ENCODE data around the gene HACL1.
A peak's percentile ranks its signal among the peaks of the same experiment; 100 is the strongest.
"Not testable (repeated sequence)": the region's sequence is repeated elsewhere in the genome, so short reads cannot be mapped to it uniquely, and the experiment has no call there.

Gene HACL1

DNA sequence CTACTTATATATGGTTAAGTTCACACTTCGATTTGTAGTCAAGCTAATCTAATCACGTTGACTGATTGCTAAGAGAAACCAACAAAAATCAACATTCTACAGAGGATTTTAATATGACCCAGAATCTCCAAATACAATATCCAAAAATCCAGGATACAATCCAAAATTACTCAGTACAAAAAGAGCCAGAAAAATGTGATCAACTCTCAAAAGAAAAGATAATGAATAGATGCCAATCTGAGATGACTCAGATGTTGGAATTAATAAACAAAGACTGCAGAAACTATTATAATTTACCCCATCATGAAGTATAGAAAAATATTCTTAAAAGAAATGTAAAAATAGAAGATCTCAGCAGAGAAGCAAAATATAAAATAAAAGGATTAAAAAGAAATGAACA, 22.3 kb downstream of the HACL1 start:
- DNase-seq (ENCODE audit: low read depth): no peak

DNA sequence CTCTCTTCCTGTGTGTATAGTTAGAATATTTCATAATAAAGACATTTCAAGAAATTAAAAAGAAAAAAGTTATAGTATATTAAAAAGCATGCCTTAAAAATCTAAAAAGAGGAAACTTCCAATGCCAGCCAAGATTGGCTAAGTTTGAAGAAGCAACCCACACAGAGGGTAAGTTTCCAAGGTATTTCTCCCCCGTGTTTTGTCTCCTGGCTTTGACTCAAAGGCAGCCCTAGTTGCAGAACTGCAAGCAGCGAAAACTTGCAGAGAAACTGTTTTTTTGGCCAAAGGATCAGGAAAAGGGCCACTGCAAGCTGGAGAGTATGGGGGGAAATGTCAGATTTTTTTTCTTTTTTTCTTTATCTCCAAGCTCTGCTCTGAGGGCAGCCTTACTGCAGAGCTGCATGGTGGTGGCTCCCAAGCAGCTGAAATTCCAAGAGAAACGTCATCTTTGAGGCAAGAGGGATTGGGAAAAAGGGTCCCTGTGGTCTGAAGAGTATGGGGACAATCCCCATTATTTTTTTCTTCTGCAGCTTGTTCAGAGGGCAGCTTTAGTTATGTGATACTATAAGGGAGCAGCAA, 23.0 kb downstream of the HACL1 start:
- no peak for DNase-seq (ENCODE audit: low read depth)

DNA sequence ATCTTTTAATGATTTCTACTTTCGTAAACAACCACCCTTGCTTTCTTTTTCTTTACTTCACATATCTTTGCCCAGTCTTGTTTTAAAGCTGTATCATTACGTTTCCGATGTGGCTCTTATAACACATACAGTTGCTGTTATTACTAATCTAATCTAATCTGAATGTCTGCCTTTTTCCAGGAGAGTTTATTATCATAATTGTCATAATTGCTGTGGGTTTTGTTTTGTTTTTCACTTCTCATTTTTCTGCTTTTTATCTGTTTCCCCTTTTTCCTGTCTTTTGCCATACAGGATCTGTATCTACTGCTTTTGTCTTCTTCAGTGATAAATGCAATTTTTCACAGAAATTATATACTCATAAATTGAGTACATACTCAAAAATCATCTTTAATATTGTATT, 24.9 kb downstream of the HACL1 start:
- no peak for DNase-seq (ENCODE audit: low read depth)

DNA sequence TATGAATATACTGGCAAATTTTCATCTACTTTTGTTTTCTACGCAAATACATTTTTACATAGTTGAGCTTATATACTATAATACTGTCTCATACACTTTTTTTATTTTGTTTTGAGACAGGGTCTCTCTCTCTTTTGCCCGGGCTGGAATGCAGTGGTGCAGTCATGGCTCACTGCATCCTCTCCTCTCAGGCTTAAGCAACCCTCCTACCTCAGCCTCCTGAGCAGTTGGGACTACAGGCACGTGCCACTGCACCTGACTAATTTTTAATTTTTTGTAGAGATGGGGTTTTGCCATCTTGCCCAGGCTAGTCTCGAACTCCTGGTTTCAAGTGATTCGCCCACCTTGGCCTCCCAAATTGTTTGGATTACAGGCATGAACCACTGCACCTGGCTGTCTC, 25.9 kb downstream of the HACL1 start:
- no peak for DNase-seq (ENCODE audit: low read depth)

DNA sequence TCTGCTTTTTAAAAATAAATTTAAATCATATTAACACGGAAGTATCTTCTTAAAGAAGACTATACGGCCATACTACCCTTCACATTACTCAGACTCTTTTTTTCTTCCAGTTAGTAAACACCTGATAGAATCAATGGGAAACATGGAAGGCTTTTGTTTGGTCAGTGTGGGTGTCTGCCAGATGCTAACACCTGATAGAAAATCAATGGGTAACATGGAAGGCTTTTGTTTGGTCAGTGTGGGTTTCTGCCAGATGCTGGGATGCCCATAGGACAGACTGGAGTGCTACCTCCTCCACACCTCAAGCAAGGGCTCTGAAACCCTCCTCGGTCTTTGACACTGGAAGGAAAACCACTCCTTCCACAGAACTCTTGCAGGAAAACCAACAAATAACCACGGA, 29.2 kb downstream of the HACL1 start:
- DNase-seq (ENCODE audit: low read depth): no peak

DNA sequence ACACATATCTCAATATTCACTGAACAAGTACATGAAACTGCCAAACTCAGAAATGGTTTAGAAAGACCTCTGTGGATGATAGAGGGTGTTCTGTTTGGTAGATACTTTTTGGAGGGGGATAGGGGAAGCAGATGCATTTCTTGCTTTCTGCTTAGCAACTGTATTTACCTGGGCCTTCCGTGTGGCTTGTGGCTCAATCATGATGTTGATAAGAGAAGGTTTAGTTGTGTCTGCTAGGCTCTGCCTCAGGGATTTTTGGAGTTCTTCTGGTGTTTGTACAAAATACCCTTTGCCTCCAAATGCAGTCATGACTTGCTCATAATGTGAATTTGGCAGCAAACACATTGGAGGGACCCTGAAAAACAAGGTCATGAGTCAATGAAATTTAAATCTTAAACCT, 38.2 kb downstream of the HACL1 start:
- no peak for DNase-seq (ENCODE audit: low read depth)

DNA sequence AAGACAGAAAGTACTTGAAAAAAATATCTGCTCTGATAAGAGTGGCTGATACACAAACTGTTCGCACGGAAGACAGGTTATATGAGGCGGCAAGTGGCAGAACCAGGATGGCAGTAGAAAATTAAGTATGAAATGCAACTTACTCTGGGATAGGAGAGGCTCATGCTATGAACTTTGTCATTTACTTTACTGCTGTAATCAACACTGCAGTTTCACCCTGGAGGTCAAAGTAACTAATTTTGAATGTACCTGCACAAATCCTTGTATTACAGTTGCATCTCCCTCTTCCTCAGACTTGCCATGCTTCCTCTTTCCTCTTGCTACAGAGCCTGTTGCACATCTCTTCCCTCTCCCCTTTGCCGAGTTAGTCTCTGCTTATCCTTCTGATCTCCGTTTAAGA, 38.8 kb downstream of the HACL1 start:
- no peak for DNase-seq (ENCODE audit: low read depth)

DNA sequence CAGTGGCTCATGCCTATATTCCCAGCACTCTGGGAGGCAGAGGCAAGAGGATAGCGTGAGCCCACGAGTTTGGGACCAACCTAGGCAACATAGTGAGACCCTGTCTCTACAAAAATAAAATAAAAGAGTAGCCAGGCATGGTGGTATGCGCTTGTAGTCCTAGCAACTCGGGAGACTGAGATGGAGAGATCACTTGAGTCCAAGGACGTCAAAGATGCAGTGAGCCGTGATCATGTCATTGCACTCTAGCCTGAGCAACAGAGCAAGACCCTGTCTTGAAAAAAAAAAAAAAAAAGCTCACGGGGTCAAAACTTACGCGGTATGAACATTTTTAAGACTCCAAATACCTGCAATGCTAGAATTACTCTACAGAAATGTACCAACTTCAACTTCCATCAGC, 42.8 kb downstream of the HACL1 start:
- DNase-seq (ENCODE audit: low read depth): no peak

DNA sequence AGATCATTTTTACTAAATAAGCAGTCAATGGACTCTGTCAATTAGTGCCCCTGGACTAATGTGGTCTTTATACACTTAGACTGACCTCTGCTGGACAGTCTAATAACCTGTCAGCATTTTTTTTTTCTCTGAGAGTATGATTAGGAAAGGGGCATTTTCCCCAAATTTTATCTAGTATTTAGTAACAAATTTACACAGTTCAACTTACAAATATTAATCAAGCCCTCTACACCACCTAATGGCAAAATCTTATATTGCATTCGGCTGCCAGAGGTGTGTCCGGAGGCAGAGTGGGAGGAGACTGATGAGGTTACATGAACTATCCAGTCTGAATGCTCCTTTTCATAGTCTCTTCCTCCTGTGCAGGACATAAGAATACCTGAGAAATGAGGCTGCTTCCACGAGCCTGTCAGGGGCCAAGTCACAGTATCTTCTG, 43.8 kb downstream of the HACL1 start:
- peak; percentile 13 for DNase-seq (ENCODE audit: low read depth)

DNA sequence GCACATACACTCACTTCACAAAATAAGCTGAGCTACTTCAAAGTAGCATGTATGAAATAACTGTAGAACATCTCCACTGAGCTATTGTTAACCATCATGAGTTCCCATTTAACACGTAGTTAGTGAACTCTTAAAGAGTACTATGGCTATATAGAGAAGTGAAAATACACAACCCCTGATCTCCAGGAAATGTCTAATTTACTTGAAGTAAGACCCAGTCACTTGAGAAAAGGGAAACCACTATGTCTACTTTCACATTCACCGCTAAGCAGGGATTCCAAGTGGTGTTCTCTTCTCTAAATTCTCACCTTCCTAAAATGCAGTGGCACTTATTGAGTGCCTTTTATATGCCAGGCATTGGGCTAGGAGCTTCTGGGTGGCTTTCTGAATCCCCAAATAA, 44.9 kb downstream of the HACL1 start:
- DNase-seq (ENCODE audit: low read depth): no peak

DNA sequence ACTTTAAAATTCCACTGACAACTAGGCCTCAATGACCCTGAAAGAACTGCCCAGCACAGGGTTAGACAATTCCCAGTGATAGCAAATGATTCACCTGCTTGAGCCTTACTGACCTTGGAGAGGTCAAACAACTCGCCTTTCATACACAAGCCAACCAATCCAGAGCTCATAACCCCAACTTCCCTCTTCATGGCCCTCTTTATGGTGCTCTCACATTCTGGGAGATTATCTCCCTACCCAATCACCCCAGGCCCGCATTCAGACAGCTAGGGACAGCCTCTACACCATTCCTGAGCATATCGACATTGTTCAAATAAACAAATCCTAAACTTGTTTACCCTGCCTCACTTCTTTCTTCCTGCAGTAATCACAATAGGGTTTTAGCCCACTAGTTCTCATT, 47.6 kb downstream of the HACL1 start:
- DNase-seq (ENCODE audit: low read depth): no peak

DNA sequence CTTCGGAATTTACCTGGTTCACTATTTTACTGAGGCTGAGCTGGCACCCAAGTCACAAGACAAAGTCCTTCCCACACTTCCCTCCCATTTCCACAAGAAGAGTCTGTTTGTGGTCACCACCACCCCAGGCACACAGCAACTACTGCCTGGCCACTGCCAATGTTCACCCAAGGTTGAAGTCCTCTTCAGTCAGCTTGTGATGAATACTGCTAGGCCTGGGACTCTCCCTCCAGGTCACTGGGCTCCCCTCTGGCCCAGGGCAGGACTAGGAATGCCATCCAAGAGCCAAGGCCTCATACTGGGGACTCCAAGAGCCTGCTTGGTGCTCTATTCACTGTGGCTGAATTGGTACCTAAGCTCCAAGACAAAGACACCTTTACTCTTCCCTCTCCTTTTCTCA, 49.5 kb downstream of the HACL1 start:
- no peak for DNase-seq (ENCODE audit: low read depth)

DNA sequence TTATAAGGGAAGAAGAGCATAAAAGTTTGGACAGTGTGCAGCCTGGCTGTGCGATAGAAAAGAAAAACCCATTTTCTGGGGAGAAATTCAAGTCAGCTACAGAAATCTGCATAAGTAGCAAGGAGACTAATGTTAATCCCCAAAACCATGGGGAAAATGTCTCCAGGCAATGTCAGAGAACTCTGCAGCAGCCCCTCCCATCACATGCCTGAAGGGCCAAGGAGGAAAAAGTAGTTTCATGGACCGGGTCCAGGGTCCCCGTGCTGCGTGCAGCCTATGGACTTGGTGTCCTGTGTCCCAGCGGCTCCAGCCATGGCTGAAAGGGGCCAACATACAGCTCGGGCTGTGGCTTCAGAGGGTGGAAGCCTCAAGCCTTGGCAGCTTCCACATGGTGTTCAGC, 51.5 kb downstream of the HACL1 start:
- DNase-seq (ENCODE audit: low read depth): no peak

DNA sequence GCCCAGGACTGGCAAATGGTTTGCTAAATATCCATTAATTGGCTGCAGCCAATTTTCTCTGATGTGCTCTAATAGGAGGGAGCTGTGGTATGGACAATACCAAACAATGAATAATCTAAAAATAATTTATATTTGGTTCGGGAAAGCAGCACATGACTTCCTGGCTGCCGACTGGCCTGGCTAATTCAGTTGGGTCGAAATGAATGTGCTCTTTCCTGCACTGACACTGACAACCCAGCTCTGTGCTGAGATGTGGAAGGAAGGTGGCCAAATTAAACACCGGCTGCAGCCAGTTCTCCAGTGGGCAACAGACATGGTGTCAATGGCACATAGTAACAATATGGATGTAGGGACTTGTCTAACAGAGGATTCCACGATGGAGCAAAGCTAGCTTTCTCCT, 58.8 kb downstream of the HACL1 start:
- no peak for DNase-seq (ENCODE audit: low read depth)

DNA sequence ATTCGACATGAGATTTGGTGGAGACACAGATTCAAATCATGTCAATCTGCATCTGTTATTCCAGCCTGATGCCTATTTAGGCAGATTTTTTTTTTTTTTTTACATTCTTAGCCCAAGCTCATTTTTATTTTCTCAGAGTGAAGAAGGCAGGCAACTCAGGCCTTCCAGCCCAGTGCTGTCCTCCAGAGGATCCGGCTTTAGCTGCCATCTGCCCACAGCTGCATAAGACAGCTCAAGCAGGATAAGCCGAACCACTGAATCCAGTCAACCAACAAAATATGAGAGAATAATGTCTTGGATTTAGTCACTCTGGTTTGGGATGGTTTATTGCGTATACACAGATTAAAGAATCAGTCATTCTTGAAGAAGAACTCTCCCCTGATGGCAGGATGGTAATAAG, 60.0 kb downstream of the HACL1 start:
- no peak for DNase-seq (ENCODE audit: low read depth)

DNA sequence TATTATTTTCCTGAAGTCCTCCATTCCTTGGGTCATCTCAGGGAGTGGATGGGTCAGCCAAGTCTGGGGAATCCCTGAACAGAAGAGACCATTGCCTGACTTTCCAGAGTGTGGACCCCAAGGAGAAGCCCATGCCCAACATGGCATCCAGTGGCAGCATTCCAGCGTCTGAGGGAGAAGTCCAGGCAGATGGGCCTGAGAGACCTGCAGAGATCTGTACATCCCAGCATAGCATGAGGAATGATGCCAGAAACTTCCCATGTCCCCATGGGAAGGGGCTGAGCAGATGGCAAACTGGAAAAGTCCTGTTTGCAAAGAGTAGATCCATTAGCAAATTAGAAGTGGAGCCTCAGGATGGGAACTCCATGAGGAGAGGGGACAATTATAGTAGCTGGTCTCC, 62.3 kb downstream of the HACL1 start:
- DNase-seq (ENCODE audit: low read depth): no peak

DNA sequence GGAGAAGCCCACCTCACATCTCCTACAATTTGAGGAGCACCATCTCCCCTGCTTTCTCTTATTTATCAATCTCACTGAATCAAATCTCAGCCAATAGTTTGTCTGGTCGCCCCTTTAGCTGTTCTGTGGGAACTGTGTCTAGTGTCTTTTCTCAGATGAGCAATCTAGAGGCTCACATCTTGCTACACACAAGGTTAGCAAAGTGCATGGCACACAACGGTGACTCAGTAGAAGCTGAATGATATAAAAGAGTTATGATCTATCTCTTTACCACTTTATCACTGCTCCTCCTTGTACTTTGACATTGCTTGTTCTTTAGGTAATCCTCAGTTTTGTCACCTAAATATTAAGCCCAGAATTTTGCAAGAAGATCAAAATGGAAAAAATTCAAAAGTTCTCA, 63.0 kb downstream of the HACL1 start:
- DNase-seq (ENCODE audit: low read depth): no peak

DNA sequence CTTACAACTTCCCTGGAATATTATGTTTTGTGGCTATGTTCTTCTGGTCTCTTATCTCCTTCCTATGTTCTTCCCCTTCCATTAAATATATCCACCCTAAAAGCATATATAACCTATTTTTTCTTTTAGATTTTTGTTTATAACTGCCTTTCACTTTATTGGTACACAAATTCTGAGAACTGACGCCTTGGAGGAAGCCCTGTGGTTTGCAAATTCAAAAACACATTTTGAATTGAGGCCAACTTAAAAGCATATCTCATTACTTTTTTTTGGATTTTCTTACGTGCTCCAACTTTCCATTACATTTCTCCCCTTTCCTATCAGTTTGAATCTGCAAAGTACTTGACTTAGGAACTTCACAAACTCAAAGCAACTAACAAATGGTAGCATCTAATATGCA, 64.5 kb downstream of the HACL1 start:
- DNase-seq (ENCODE audit: low read depth): no peak

DNA sequence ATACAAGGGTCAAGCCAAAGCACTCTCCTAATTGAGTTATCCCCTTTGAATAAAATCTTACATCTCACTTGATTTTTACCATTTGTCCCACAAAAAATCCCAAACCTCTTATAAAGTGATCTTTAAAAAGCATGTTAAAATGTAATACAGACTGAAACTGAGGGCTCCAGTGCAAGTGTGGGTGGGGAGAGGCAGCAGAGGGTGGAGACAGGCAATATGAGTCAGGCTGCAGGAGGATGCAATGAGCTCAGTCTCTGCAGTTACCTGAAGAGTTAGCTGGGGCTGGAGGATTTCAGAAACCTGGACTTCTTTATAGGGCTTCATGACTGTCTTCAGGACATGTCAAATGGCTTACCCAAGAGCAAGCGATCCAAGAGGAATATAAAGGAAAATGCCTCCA, 65.6 kb downstream of the HACL1 start:
- peak; percentile 41 for DNase-seq (ENCODE audit: low read depth)

DNA sequence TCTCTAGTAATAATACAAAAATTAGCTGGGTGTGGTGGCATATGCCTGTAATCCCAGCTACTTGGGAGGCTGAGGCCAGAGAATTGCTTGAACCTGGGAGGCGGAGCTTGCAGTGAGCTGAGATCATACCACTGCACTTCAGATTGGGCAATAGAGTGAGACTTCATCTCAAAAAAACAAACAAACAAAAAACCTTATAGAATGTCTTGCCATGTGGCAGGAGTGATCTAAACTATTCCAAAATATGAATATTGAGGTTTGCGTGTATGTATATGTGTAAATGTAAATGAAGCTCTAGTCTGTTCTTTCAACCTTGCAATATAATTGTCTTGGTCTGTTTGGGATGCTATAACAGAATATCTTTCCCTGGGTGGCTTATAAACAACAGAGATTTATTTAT, 68.8 kb downstream of the HACL1 start:
- DNase-seq (ENCODE audit: low read depth): not testable (repeated sequence)

DNA sequence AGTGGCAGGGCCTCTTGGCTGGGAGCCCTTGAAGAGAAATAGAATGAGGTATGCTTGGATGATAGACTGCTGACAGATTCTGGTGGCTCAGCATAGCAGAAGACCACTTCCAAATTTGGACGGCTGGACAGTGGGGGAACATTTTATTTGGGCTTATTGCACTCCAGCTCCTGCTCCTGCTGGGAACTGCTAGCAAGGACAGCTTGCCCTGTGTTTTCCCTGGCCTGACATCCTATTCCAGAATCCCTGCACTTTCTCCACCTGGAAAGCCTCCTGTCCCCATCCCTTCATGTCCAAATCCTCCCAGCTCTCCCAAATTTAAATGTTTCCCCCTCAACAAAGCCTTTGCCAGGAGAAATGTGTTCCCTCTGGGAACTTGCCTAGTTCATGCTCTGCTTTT, 70.0 kb downstream of the HACL1 start:
- DNase-seq (ENCODE audit: low read depth): no peak

DNA sequence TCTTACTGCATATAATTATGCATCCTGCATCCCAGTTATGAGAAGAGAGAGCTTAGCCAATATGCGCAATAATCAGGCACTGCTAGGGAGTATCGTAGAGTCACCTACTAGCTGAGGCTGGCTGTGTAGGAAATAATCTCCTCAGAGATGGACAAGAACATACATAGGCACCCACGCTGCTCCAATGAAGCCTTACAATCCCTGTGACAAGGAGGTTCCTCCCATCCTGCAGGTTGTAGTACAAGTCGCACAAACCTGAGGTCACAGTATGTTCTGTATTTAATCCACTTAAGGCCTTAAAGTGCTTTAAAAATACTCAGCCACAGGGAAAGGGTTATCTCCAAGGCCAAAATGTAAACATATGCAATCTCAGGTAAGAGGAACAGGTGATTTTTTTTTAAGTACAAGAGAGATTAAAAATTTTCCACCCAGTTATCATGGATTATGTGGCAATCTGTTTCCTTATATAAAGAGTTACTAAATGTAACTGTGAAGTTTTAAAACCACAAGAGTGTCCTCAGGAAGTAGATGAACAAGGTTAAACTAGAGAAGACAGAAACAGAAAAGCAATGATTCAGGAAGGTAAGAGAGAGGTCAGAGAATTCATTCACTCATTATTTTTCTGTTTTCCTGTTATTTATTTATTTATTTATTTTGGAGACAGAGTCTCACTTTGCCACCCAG, 72.4 kb downstream of the HACL1 start:
- DNase-seq (ENCODE audit: low read depth): no peak

DNA sequence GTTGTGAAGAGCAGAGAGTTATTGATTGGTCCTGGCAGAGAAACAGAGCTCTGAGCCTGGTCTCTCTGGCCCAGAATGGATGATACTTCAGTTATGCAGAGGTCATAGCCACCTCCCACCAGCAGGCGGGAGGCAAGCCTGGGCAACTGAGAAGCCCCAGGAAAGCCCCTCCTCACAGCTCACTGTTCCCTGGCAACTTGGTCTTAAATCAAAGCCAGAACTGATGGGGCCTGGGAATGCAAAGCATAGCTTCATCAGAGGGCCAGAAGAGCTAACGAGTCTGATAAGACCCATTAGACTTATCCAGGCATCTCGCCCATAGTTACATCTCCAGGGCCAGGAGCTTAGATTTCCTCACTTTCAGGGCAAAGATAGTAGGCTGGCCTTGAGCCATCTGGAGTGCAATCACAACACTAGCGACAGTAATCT, 74.3 kb downstream of the HACL1 start:
- DNase-seq (ENCODE audit: low read depth): no peak

DNA sequence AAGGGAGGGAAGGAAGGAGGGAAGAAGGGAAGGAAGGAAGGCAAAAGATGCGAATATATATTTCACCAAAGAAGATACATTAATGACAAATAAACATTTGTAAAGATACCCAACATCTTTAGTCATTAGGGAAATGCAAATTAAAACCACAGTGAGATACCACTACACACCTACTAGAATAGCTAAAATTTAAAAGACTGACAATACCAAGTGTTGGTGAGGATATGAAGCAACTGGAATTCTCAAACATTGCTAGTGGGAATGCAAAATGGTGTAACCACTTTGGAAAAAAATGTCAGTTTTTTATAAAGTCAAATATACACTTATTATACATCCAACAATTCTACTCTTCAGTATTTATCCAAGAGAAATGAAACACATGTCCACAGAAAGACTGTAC, 75.6 kb downstream of the HACL1 start:
- no peak for DNase-seq (ENCODE audit: low read depth)

All from activated T-helper 1 cell treated with Interleukin-2 at 50 U/mL for 16 hours (primary cell).